ENCODE data around the gene ZDHHC5.

DNA sequence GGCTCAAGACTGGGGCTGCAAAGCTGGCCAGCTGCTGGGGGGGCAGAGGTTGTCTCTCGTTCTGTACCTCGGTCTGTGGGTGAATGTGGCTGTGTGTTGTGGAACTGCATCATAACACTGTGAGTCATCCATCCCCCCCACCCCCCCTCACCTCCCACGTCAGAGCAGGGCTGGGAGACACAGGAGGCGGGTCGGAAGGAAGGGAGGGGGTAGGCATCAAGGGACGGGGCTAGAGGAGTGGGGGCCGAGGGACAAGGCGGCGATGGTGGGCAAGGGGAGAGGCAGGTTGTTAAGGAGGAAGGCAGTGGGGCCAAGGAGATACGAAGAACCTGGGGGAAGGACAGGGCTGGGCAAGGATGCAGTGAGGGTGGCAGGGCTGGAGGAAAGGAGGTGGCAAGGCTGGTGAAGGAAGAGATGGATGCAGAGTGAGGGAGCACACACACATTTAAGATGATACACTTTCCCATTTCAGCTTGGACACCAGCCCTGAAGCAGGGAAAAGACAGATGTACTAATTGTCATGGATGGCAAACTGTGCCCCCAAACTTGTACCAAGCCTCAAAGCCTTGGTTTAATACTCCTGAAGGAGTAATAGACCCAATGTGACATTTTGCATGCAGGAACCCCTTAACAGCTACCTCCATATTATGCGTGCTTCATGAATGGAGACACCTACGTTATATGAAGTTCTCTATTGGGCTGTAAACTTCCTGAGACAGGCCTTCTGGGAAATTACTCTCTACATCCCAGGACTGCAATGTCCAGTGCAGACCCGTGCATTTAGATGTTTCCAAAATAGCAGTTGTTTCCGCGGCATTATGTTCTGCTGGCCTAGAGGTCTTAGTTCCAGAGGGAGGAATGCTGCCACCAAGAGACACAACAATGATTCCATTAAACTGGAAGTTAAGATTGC lies 17.8 kb upstream of the ZDHHC5 start, which contains the start of gene YPEL4:
- TF ChIP-seq, protein P1, sequence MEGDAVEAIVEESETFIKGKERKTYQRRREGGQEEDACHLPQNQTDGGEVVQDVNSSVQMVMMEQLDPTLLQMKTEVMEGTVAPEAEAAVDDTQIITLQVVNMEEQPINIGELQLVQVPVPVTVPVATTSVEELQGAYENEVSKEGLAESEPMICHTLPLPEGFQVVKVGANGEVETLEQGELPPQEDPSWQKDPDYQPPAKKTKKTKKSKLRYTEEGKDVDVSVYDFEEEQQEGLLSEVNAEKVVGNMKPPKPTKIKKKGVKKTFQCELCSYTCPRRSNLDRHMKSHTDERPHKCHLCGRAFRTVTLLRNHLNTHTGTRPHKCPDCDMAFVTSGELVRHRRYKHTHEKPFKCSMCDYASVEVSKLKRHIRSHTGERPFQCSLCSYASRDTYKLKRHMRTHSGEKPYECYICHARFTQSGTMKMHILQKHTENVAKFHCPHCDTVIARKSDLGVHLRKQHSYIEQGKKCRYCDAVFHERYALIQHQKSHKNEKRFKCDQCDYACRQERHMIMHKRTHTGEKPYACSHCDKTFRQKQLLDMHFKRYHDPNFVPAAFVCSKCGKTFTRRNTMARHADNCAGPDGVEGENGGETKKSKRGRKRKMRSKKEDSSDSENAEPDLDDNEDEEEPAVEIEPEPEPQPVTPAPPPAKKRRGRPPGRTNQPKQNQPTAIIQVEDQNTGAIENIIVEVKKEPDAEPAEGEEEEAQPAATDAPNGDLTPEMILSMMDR (IDR thresholded peaks at IDR 0.05; ENCODE audit: borderline replicate concordance, extremely low read depth, low read length, poor library complexity, severe bottlenecking): no peak
- no peak for TF ChIP-seq EZH2 (IDR thresholded peaks at IDR 0.05; ENCODE audit: borderline replicate concordance, low read depth, low read length, severe bottlenecking)

All from DND-41 (cell line).